Measurements from ENCODE around the gene ANKRD31.

ANKRD31 gene

DNA sequence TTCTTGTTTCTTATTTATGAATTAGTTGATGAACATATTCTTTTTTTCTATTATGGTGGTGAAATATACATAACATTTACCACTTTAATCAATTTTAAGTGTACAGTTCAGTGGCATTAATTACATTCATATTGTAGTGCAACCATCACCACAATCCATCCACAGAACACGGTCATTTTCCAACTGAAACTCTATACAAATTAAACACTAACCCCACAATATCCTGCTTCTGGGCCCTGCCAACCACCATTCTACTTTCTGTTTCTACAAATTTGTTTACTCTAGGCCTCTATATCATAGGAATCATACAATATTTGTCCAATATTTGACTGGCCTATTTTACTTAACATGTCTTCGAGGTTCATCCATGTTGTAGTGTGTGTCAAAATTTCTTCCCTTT, 191.6 kb downstream of the ANKRD31 start:
- Histone ChIP-seq H3K36me3 (ENCODE audit: control insufficient read depth in 1 of 2, insufficient read depth in 2 of 2, low read length in 2 of 2) (peaks cover 11 to 23% of the 10 kb centered on the region in 2 experiments), H3K27me3 (ENCODE audit: insufficient read depth, low read length) (no peaks in the 10 kb centered on the region), H3K4me2 (ENCODE audit: low read length) (no peak overlapping the region), H3K23ac (ENCODE audit: low read length) (no peak overlapping the region), H2BK120ac (ENCODE audit: insufficient read depth, low read length, poor library complexity) (no peak overlapping the region), H2AK5ac (ENCODE audit: low read length) (no peak overlapping the region), H3K4ac (ENCODE audit: low read depth, low read length) (no peak overlapping the region), H4K8ac (ENCODE audit: low read depth, low read length) (no peak overlapping the region), H3K27ac (ENCODE audit: low read depth, low read length) (no peak overlapping the region), H3K14ac (ENCODE audit: low read length) (no peak overlapping the region), H3K18ac (ENCODE audit: low read length) (no peak overlapping the region), H4K91ac (ENCODE audit: low read depth, low read length) (no peak overlapping the region), H3K9ac (ENCODE audit: low read length) (no peak overlapping the region), H2BK5ac (ENCODE audit: low read depth, low read length, poor library complexity) (no peak overlapping the region), H2AFZ (ENCODE audit: insufficient read depth, low read length, poor library complexity) (no peak overlapping the region), H3K79me1 (ENCODE audit: low read length) (peaks cover 3% of the 10 kb centered on the region), H3K9me3 (ENCODE audit: insufficient read depth, low read depth, low read length) (no peaks in the 10 kb centered on the region), H3K79me2 (ENCODE audit: control insufficient read depth, insufficient read depth, low read length, poor library complexity) (no peaks in the 10 kb centered on the region), H4K12ac (ENCODE audit: low read depth, low read length) (no peak overlapping the region), H2BK12ac (ENCODE audit: low read length) (no peak overlapping the region), H3K4me1 (ENCODE audit: control insufficient read depth in 1 of 2, insufficient read depth in 2 of 2, low read length in 2 of 2) (peaks cover 8 to 10% of the 10 kb centered on the region in 2 experiments), H3K4me3 (ENCODE audit: low read depth, low read length) (no peak overlapping the region)
- WGBS (ENCODE audit: extremely low coverage, insufficient coverage, insufficient read length), result no CpG with 5 or more reads among the region's 2 CpGs
- DNase-seq, result no peak

DNA sequence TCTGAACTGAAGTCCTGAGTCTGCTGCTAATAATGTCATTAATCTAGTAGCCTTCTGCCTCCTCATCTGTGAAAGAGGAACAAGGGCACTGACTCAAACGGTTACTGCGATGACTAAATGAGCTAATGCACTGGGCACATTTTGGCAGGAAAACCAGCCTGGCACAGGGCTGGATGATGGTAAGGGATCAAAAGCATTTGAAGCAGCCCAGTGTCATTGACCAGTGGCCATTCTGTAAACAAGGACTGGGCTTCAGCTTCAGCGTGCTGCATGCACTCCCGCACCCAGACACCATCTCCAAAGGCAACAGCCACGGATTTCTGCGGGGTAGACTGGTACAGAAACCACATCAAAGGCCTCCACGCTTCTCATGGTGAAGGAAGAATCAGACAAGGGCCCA, 192.3 kb downstream of the ANKRD31 start:
- no peaks in the 10 kb centered on the region for H3K9me3 ChIP-seq (ENCODE audit: insufficient read depth, low read depth, low read length)
- H3K79me2 ChIP-seq (ENCODE audit: control insufficient read depth, insufficient read depth, low read length, poor library complexity), result no peaks in the 10 kb centered on the region
- H4K8ac ChIP-seq (ENCODE audit: low read depth, low read length), result no peak overlapping the region
- H3K36me3 ChIP-seq (ENCODE audit: control insufficient read depth in 1 of 2, insufficient read depth in 2 of 2, low read length in 2 of 2), result peaks cover 11 to 23% of the 10 kb centered on the region in 2 experiments
- WGBS (ENCODE audit: extremely low coverage, insufficient coverage, insufficient read length), result no CpG with 5 or more reads among the region's 7 CpGs
- H2BK120ac ChIP-seq (ENCODE audit: insufficient read depth, low read length, poor library complexity), result peak overlapping the region; percentile 2
- H3K79me1 ChIP-seq (ENCODE audit: low read length), result peaks cover 3% of the 10 kb centered on the region
- no peak overlapping the region for H2AK5ac ChIP-seq (ENCODE audit: low read length)
- H3K23ac ChIP-seq (ENCODE audit: low read length), result no peak overlapping the region
- H3K4me2 ChIP-seq (ENCODE audit: low read length), result no peak overlapping the region
- peak overlapping the region; percentile 40 for H3K14ac ChIP-seq (ENCODE audit: low read length)
- no peaks in the 10 kb centered on the region for H3K27me3 ChIP-seq (ENCODE audit: insufficient read depth, low read length)
- H3K4me1 ChIP-seq (ENCODE audit: control insufficient read depth in 1 of 2, insufficient read depth in 2 of 2, low read length in 2 of 2), result peaks cover 7 to 8% of the 10 kb centered on the region in 2 experiments
- peak overlapping the region; percentile 25 for H3K18ac ChIP-seq (ENCODE audit: low read length)
- H4K12ac ChIP-seq (ENCODE audit: low read depth, low read length), result no peak overlapping the region
- H4K91ac ChIP-seq (ENCODE audit: low read depth, low read length), result no peak overlapping the region
- H2BK5ac ChIP-seq (ENCODE audit: low read depth, low read length, poor library complexity), result no peak overlapping the region
- DNase-seq, result no peak
- no peak overlapping the region for H3K9ac ChIP-seq (ENCODE audit: low read length)
- peak overlapping the region; percentile 47 for H3K4ac ChIP-seq (ENCODE audit: low read depth, low read length)
- no peak overlapping the region for H3K4me3 ChIP-seq (ENCODE audit: low read depth, low read length)
- H2AFZ ChIP-seq (ENCODE audit: insufficient read depth, low read length, poor library complexity), result no peak overlapping the region
- no peak overlapping the region for H2BK12ac ChIP-seq (ENCODE audit: low read length)
- H3K27ac ChIP-seq (ENCODE audit: low read depth, low read length), result no peak overlapping the region

GRCh38 chr5:75043633-75044264, 192.9 kb downstream of the ANKRD31 start:
- no peak overlapping the region for H2AK5ac ChIP-seq (ENCODE audit: low read length)
- no peak overlapping the region for H3K14ac ChIP-seq (ENCODE audit: low read length)
- no peak for DNase-seq
- no peak overlapping the region for H2BK5ac ChIP-seq (ENCODE audit: low read depth, low read length, poor library complexity)
- no peak overlapping the region for H3K4ac ChIP-seq (ENCODE audit: low read depth, low read length)
- H3K27ac ChIP-seq (ENCODE audit: low read depth, low read length), result no peak overlapping the region
- H4K12ac ChIP-seq (ENCODE audit: low read depth, low read length), result no peak overlapping the region
- no peak overlapping the region for H3K9ac ChIP-seq (ENCODE audit: low read length)
- H3K4me1 ChIP-seq (ENCODE audit: control insufficient read depth in 1 of 2, insufficient read depth in 2 of 2, low read length in 2 of 2), result peaks cover 7 to 8% of the 10 kb centered on the region in 2 experiments
- H3K79me2 ChIP-seq (ENCODE audit: control insufficient read depth, insufficient read depth, low read length, poor library complexity), result no peaks in the 10 kb centered on the region
- H3K4me3 ChIP-seq (ENCODE audit: low read depth, low read length), result no peak overlapping the region
- H3K9me3 ChIP-seq (ENCODE audit: insufficient read depth, low read depth, low read length), result no peaks in the 10 kb centered on the region
- no peaks in the 10 kb centered on the region for H3K27me3 ChIP-seq (ENCODE audit: insufficient read depth, low read length)
- H3K18ac ChIP-seq (ENCODE audit: low read length), result no peak overlapping the region
- no peak overlapping the region for H4K8ac ChIP-seq (ENCODE audit: low read depth, low read length)
- peaks cover 3% of the 10 kb centered on the region for H3K79me1 ChIP-seq (ENCODE audit: low read length)
- H3K23ac ChIP-seq (ENCODE audit: low read length), result no peak overlapping the region
- peaks cover 11 to 23% of the 10 kb centered on the region in 2 experiments for H3K36me3 ChIP-seq (ENCODE audit: control insufficient read depth in 1 of 2, insufficient read depth in 2 of 2, low read length in 2 of 2)
- H4K91ac ChIP-seq (ENCODE audit: low read depth, low read length), result no peak overlapping the region
- no CpG with 5 or more reads among the region's 7 CpGs for WGBS (ENCODE audit: extremely low coverage, insufficient coverage, insufficient read length)
- no peak overlapping the region for H2BK120ac ChIP-seq (ENCODE audit: insufficient read depth, low read length, poor library complexity)
- H2BK12ac ChIP-seq (ENCODE audit: low read length), result no peak overlapping the region
- H3K4me2 ChIP-seq (ENCODE audit: low read length), result no peak overlapping the region
- H2AFZ ChIP-seq (ENCODE audit: insufficient read depth, low read length, poor library complexity), result no peak overlapping the region

DNA sequence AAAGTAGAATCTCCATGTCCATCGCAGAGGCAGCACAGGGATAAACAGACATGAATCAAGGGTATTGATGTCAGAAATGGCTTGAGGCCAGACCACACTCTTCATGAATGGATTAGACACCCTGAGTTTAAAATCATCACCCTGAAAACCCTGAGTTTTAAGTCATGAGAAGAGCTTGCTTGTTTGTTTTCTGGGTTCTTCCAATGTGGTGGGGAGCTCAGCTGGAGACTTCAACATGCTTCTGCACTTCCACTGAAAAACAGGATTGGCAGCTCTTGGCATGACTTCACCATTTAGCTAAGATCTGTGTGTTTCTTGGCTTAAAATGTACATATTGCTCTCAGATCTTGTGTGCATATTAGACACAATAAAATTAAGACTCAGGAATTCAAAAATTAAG, 194.2 kb downstream of the ANKRD31 start:
- Histone ChIP-seq H3K4me1 (ENCODE audit: control insufficient read depth in 1 of 2, insufficient read depth in 2 of 2, low read length in 2 of 2) (peaks cover 3 to 6% of the 10 kb centered on the region in 2 experiments), H2BK5ac (ENCODE audit: low read depth, low read length, poor library complexity) (no peak overlapping the region), H4K8ac (ENCODE audit: low read depth, low read length) (no peak overlapping the region), H2BK120ac (ENCODE audit: insufficient read depth, low read length, poor library complexity) (no peak overlapping the region), H4K12ac (ENCODE audit: low read depth, low read length) (no peak overlapping the region), H3K4me3 (ENCODE audit: low read depth, low read length) (no peak overlapping the region), H3K79me1 (ENCODE audit: low read length) (peaks cover 3% of the 10 kb centered on the region), H3K79me2 (ENCODE audit: control insufficient read depth, insufficient read depth, low read length, poor library complexity) (no peaks in the 10 kb centered on the region), H3K23ac (ENCODE audit: low read length) (no peak overlapping the region), H3K9me3 (ENCODE audit: insufficient read depth, low read depth, low read length) (no peaks in the 10 kb centered on the region), H2AK5ac (ENCODE audit: low read length) (no peak overlapping the region), H4K91ac (ENCODE audit: low read depth, low read length) (no peak overlapping the region), H3K27me3 (ENCODE audit: insufficient read depth, low read length) (no peaks in the 10 kb centered on the region), H3K4me2 (ENCODE audit: low read length) (no peak overlapping the region), H2BK12ac (ENCODE audit: low read length) (no peak overlapping the region), H3K27ac (ENCODE audit: low read depth, low read length) (no peak overlapping the region), H3K18ac (ENCODE audit: low read length) (no peak overlapping the region), H3K36me3 (ENCODE audit: control insufficient read depth in 1 of 2, insufficient read depth in 2 of 2, low read length in 2 of 2) (peaks cover 11 to 23% of the 10 kb centered on the region in 2 experiments), H3K4ac (ENCODE audit: low read depth, low read length) (no peak overlapping the region), H3K9ac (ENCODE audit: low read length) (no peak overlapping the region), H2AFZ (ENCODE audit: insufficient read depth, low read length, poor library complexity) (no peak overlapping the region), H3K14ac (ENCODE audit: low read length) (no peak overlapping the region)
- WGBS (ENCODE audit: extremely low coverage, insufficient coverage, insufficient read length), result no CpG with 5 or more reads among the region's 1 CpG
- DNase-seq, result no peak
